ENCODE data around the gene AGRN.
"Not testable (repeated sequence)": the region's sequence is repeated elsewhere in the genome, so short reads cannot be mapped to it uniquely, and the experiment has no call there.

The AGRN gene

GRCh38 chr1:1094981-1095380 is 75.1 kb downstream of the AGRN start:
- DNase-seq: no peak

- not testable (repeated sequence) for DNase-seq
Observed at GRCh38 chr1:1096136-1096535, 76.2 kb downstream of the AGRN start.

GRCh38 chr1:1098681-1099421 is 78.9 kb downstream of the AGRN start:
- DNase-seq: no peak

GRCh38 chr1:1099506-1100183 is 79.7 kb downstream of the AGRN start:
- DNase-seq: no peak

GRCh38 chr1:1100296-1100695 is 80.4 kb downstream of the AGRN start:
- no peak for DNase-seq

GRCh38 chr1:1101503-1101902 is 81.6 kb downstream of the AGRN start:
- no peak for DNase-seq

GRCh38 chr1:1104152-1104551 is 84.2 kb downstream of the AGRN start:
- DNase-seq: not testable (repeated sequence)
